NB4 (cell line): ENCODE results near the gene ERCC5.

Source experiments
- DNase-seq: peaks from one replicate; pipeline ENCODE4 v3.0.0; 2010; ENCODE audit warnings: low read depth
- H3K4me3 ChIP-seq: one replicate; pipeline ENCODE4 v1.5.1; 2011; ENCODE audit warnings: mild to moderate bottlenecking, low read depth, low read length, moderate library complexity
- MYC ChIP-seq: IDR thresholded peaks from 2 replicates; pipeline ENCODE4 v1.6.1; 2011; ENCODE audit warnings: low read depth, low read length
- POLR2A ChIP-seq: IDR thresholded peaks from 2 replicates; pipeline ENCODE4 v1.6.1; 2011; ENCODE audit warnings: mild to moderate bottlenecking; ENCODE audit not compliant: insufficient read length; ENCODE audit errors: extremely low read depth
- TF ChIP-seq, protein P1 (sequence below): IDR thresholded peaks from 2 replicates; pipeline ENCODE4 v1.6.1; 2011; ENCODE audit warnings: low read depth, low read length
- TF ChIP-seq, protein P2 (sequence below): IDR thresholded peaks from one replicate; pipeline ENCODE4 v1.5.1; 2012; ENCODE audit warnings: low read depth, low read length

Gene ERCC5

DNA sequence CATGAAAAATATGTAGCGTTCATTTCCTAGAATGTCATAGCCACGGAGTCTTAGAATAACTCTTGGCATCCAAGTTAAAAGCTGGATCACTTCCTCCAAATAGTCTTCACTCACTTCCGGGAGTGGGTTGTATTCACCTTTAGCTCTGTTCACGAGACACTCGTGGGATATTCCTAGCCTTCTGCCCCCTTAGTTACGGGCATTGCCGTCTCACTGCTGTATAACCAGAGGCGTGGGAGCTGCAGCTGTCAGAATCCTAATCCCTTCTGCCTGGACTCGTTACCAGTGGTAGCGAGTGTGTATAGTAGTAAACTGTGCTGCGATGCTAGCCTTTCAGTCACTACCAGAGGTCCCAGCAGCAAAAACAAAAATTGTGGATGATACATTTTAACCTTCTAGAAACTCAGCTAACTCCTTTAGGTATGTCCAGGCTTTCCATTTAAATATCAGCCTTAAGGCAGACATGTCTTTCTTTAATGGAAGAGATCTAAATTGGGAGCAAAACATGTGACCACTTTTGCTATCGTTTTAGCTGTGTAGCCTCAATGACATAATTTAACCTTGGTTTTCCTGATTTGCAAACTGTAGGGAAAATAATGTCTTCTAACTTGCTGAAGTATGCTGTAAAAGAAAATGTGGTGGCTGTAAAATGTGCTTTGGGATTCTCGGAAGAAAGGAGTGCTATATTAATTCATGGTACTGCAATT lies 34.1 kb downstream of the ERCC5 start:
- TF ChIP-seq, protein P1, sequence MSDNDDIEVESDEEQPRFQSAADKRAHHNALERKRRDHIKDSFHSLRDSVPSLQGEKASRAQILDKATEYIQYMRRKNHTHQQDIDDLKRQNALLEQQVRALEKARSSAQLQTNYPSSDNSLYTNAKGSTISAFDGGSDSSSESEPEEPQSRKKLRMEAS: no peak
- TF ChIP-seq MYC (no peak), POLR2A (no peak)
- TF ChIP-seq, protein P2, sequence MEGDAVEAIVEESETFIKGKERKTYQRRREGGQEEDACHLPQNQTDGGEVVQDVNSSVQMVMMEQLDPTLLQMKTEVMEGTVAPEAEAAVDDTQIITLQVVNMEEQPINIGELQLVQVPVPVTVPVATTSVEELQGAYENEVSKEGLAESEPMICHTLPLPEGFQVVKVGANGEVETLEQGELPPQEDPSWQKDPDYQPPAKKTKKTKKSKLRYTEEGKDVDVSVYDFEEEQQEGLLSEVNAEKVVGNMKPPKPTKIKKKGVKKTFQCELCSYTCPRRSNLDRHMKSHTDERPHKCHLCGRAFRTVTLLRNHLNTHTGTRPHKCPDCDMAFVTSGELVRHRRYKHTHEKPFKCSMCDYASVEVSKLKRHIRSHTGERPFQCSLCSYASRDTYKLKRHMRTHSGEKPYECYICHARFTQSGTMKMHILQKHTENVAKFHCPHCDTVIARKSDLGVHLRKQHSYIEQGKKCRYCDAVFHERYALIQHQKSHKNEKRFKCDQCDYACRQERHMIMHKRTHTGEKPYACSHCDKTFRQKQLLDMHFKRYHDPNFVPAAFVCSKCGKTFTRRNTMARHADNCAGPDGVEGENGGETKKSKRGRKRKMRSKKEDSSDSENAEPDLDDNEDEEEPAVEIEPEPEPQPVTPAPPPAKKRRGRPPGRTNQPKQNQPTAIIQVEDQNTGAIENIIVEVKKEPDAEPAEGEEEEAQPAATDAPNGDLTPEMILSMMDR: no peak
- no peak overlapping the region for H3K4me3 ChIP-seq
- no peak for DNase-seq

DNA sequence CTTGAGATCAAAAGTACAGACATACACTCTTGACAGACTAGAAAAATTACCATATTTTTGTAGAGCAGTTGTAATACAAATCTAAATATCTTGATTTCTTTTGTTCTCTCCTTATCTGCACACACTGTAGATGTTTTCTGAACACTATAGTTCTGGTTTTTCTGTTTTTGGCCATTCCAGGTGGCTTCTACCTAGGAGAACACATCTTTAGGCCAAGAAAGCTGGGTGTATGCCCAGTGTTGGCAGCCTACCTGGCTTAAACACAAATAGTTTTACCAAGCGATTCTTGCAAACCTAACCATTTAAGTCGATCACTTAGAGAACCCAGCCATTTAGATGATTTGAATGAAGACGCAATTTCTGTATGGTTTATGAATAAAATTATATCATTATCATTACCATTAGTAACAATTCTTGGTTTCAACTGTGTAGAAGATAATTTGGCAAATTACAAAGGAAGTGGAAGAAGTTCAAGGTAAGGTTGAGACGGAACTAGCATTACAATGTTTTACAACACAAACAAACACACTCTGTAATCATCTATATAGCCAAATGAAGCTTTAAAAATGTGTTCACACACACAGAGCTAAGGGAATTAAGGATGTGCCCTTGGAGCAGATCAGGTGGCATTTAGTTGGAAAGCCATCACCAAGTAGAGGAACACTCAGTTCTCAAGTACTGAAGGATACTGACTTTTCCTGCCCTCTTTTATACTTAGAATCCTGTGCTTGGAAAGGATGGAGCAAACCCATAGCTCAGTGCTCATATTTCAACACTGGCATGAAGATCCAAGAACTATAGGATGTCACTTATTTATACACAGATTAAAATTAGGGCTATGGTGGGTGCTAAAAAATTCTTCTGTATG lies 36.2 kb downstream of the ERCC5 start:
- no peak overlapping the region for H3K4me3 ChIP-seq
- no peak for DNase-seq
- TF ChIP-seq, protein P2: no peak
- TF ChIP-seq POLR2A (no peak), MYC (no peak)
- TF ChIP-seq, protein P1: no peak

DNA sequence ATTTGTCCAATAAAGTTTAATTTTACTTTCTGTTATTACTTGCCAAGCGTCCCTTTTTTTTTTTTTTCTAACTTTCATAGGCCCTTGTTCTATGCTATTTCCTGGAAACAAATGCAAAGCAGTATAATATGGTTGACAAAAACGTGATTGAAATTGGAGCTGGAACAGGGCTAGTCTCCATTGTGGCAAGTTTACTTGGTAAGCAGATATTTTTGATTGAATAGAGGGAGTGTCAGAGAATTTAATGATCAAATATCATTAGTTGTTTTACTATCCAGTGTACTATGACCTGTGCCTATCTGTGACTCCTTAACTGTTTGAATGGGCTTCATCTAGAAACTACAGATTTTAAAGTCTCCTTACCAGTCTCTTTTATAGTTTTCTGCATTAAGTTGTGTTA lies 46.7 kb downstream of the ERCC5 start:
- DNase-seq: no peak
- no peak overlapping the region for H3K4me3 ChIP-seq
- TF ChIP-seq, protein P2: no peak
- TF ChIP-seq POLR2A (no peak), MYC (no peak)
- TF ChIP-seq, protein P1: no peak

DNA sequence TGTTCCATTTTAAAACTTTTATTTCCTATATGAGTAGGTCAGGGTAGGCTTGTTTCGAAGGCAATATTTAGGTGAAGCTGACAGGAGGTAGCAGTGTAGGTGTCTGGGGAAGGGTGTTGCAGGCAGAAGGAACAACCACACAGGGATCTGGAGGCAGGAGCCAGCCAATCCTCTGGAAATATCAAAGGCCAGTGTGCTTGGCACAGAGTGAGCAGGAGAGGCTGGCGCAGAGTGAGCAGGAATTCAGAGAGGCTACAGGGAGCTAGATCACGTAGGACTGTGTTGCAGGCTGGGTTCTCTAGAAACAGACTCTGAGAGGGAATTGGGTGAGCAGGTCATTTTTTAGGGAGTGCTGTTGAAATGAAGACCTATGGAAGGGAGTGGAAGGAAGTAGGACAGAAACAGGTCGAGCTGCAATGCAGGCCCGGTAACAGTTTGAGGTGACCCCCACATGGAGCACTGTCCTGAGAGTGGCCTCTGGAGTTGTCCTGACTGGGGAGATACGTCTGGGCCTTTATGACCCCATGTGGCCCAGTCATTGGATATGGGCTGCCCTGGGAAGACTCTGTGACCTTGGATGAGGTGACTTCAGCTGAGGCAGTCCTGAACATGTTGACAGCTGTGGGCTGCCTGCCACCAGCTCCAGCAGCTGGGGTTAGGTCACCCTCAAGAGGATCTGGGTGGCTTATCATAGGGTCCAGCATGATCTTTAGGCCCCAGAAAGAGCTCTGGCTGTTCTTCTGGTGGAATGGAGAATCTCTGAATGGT lies 51.7 kb downstream of the ERCC5 start:
- no peak overlapping the region for H3K4me3 ChIP-seq
- no peak for DNase-seq
- TF ChIP-seq, protein P1: no peak
- TF ChIP-seq MYC (no peak), POLR2A (no peak)
- TF ChIP-seq, protein P2: no peak

DNA sequence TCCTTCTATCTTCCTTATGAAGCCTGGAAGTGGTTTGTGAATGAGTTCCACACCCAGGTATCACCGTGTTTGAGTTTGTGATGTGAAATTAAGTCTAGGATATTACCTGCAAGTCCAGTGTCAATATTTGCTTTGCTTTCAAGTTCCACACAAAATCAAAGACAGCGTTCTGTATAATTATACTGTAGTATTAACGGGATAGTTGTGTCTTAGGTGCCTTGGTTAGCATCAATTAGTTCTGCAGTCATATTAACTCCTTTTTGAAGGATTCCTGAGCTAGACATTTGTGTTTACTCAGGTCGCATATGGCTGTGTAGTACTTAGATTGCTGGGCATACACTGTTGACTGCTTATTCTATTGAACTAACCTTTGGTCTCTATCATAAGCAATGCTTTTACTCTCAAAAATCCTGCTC lies 54.4 kb downstream of the ERCC5 start:
- no peak overlapping the region for H3K4me3 ChIP-seq
- TF ChIP-seq, protein P2: no peak
- TF ChIP-seq POLR2A: no peak
- TF ChIP-seq MYC: no peak
- TF ChIP-seq, protein P1: no peak
- no peak for DNase-seq
